HG03520 (cell line): Measurements from ENCODE around the gene ZNF132.
"Not testable (repeated sequence)": the region's sequence is repeated elsewhere in the genome, so short reads cannot be mapped to it uniquely, and the experiment has no call there.

Experiments used
- ATAC-seq: cut with Tn5 transposase; IDR thresholded peaks from one replicate; pipeline ENCODE4 v1.9.1; 2021; ENCODE audit warnings: mild to moderate bottlenecking, moderate library complexity; ENCODE audit not compliant: unreplicated experiment

ZNF132 gene

GRCh38 chr19:58439576-58440554, at the start of gene ZNF132:
ZNF132 (minus strand) TSS chr19:58440153; CDS start chr19:58439821, 332 bp downstream.
- ATAC-seq: peak; percentile 90

DNA sequence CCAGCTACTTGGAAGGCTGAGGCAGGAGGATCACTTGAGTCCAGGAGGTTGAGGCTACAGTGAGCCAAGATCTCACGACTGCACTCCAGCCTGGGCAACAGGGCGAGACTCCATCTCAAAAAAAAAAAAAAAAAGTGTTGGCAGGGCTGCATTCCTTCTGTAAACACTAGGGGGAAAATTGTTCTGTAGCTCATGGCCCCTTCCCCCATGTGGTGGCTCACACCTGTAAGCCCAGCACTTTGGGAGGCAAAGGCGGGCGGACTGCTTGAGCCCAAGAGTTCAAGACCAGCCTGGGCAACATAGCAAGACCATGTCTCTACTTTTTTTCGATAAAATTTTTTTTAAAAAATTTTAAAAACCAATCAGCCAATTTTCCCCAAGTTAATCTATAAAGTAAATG, 44.4 kb upstream of the ZNF132 start:
- ATAC-seq: not testable (repeated sequence)

DNA sequence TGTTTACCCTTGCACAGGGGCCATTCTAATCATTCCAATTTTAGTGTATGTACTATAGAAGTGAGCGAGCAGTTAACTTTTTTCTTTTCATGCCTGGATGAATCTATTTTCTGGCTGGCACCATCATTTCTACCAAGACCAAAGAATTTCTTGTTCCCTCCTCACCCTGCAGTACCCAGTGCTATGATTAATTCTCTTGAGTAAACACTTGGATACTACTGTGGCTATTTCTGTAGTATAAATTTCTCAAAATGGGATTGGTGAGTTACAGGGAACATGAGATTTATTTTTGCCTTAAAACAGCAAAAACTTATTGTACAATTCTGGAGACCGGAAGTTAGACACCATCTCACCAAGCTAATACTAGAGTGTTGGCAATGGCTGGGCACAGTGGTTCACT, 43.8 kb upstream of the ZNF132 start:
- ATAC-seq: no peak

GRCh38 chr19:58482372-58482771, 42.4 kb upstream of the ZNF132 start:
- no peak for ATAC-seq

DNA sequence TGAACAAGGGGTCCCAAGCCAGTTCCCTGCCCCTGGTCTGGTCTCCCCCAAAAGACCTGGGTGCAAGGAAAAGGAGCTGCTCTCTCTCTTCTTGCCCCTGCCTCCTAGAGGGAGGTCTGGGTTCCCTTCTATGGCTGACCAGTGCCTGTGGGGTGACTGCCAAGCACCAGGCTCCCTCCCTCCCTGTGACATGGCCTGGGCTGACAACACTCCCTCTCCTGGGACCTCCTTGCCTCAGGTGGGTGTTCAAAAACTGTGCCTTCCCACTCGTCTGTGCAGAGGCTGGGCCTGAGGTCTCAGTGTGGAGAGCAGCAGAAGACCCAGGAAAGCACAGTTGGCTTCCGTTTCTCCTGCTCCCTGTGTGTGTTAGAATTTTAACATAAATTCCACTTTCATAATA, 40.9 kb upstream of the ZNF132 start:
- no peak for ATAC-seq

- ATAC-seq: no peak
Measured at GRCh38 chr19:58480481-58480830, 40.5 kb upstream of the ZNF132 start.

DNA sequence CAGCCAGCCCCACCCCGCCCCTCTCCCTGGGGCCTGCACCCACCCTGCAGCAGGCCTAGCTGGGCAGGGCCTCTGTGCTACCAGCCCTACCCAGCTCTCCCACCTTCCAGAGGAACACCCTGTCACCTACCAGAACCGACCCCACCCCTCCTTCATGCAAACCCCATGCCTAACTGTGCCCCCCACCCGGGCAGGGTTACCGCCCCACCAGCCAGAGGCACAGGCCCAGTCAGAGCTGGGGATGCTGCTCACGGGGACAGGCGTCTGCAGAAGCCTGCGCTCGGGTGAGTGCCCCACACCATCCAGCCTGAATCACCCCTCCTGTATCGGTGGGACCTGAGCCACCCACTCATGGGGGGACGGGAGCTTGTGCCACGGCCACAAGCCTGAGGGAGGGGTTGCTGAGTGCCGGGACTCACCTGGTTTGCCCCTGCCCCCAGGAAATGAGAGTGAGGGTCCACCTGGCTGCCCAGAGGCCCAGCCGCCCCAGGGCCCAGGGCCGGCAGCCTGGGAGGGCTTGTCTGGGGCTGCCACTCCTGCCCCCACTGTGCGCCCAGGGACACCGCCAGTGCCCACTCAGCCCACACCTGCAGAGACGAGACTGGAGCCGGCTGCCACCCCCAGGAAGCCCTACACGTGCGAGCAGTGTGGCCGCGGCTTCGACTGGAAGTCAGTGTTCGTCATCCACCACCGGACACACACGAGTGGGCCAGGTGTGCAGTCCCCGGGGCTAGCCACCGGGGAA, 40.0 kb upstream of the ZNF132 start:
- ATAC-seq: no peak

DNA sequence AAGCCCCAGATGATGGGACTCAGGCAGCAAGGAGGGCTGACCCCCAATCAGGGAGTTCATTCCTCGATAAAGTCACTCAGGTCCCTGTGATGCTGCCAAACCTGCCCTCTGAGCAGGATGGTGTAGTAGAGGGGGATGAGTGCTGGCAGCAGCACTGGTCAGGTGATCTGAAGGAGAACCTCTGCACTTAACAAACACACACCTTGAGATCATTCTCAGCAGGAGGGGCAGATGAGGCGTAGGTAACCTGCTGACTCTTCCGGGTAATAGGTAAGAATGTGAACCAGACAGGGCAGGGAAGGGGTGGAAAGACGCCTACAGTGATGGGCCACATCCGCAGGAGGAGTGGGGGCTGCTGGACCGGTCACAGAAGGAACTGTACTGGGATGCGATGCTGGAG, 39.4 kb upstream of the ZNF132 start:
- ATAC-seq: no peak

GRCh38 chr19:58477871-58478270, 37.9 kb upstream of the ZNF132 start:
- no peak for ATAC-seq

DNA sequence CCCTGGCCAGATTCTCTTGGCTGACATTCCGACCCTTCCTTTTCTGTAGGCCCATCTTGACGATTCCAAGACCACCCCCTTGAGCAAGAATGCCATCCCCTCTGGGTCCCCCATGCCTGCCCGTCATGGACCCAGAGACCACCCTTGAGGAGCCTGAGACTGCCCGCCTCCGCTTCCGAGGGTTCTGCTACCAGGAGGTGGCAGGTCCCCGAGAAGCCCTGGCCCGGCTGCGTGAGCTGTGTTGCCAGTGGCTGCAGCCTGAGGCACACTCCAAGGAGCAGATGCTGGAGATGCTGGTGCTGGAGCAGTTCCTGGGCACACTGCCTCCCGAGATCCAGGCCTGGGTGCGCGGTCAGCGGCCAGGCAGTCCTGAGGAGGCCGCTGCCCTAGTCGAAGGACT, 37.2 kb upstream of the ZNF132 start:
- no peak for ATAC-seq

DNA sequence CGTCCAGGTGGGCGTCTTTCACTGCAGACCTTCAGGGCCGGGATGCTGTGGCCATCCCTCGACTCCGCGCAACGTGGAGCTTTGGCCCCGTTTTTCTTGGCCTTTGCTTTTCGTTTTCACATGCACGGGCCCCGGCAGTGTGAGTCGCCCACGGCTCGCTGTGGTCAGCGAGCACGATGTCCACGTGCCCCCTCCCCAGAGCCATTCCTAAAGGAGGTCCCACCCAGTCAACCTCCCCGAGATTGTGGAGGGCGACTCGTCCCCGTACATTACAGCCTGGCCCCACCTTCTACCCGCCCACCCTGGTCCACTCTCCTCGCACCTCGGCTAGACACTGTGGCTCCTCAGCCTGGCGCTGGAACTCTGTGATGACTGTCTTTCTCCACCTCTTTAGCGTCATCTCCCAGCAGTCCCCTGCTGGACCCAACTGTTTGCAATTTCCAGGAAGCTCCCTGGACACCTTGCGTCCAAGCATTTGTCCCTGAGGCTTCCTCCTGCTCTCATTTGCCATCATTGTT, 36.6 kb upstream of the ZNF132 start:
- no peak for ATAC-seq

- peak; percentile 80 for ATAC-seq
Measured at GRCh38 chr19:58475714-58476497, 36.0 kb upstream of the ZNF132 start, which contains the start of gene ZNF446. ZNF446 (plus strand) TSS chr19:58476352; CDS start chr19:58477219, 867 bp downstream.

DNA sequence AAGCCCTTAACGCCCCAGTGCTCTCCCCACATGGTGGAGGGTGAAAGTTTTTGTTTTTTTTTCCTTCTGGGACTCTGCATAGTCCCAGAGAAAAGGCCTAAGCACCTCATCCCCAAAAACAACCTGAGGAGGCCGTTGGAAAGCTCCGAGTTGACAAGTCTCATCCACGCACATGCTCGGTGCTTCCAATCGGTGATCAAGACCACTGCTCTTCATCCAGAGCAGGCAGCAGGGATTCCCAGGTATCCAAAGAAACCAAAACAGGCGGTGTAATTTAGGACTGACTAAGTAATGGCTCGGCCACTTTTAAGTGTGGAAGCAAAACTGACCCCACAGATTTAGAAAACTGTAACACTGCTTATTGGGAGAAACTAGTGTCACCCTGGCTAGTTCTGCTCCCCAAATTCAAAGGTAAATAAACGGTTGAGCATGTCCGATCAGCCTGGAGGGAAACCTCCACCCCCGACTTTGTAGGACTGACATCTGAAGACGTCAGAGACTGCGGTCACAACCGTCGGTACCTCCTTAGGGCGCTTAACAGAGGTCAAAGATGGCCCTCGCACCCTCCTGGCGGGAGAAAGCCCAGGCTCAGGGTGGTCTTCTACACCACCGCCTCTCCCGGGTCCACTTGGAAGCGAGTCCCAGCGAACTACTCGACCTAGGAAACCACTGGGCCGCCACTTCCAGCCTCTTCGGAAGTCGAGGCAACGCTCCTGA, 35.2 kb upstream of the ZNF132 start:
- ATAC-seq: no peak

- ATAC-seq: no peak
Measured at GRCh38 chr19:58474291-58474996, 34.5 kb upstream of the ZNF132 start.

GRCh38 chr19:58473775-58474174, 33.8 kb upstream of the ZNF132 start:
- ATAC-seq: no peak

DNA sequence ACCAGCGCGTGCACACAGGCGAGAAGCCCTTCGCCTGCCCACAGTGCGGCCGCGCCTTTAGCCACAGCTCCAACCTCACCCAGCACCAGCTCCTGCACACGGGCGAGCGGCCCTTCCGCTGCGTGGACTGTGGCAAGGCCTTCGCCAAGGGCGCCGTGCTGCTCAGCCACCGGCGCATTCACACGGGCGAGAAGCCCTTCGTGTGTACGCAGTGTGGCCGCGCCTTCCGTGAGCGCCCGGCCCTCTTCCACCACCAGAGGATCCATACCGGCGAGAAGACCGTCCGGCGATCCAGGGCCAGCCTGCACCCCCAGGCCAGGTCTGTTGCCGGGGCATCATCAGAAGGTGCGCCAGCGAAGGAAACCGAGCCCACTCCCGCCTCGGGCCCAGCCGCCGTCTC, 31.8 kb upstream of the ZNF132 start:
- ATAC-seq: no peak

- not testable (repeated sequence) for ATAC-seq
Measured at GRCh38 chr19:58470837-58471543, 31.0 kb upstream of the ZNF132 start.

DNA sequence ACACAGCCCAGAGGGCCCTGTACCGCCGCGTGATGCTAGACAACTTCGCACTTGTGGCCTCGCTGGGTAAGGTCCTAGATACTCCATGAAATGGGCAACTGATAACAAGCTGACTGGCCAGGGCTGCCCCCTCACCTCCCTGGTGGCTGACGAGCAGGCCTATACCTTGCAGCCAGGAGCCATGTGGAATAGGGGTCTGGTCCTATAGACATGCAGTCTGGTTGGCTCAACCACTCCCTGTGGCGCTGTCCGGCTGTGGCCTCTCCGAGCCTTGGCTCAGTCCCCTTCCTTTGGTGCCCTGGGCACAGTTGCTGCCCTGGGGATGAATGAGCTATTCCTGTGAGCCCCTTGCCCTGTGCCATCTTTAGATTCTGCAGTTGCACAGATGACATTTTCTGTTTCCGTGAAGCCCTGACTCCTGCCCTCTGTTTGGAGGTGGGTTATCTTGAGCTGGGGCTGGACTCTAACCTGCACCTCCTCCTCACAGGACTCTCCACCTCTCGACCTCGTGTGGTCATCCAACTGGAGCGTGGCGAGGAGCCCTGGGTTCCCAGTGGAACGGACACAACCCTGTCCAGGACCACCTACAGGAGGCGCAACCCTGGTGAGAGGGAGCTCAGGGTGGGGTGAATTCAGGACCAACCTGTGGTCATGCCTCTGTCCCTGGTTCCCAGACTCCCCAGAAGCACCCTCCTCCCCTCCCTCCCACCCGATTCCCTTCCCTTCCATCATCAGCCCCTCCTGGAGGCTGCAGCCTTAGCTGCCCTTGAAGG, 29.5 kb upstream of the ZNF132 start:
- no peak for ATAC-seq
